ENCODE results near the gene NFAM1.

NFAM1 gene

DNA sequence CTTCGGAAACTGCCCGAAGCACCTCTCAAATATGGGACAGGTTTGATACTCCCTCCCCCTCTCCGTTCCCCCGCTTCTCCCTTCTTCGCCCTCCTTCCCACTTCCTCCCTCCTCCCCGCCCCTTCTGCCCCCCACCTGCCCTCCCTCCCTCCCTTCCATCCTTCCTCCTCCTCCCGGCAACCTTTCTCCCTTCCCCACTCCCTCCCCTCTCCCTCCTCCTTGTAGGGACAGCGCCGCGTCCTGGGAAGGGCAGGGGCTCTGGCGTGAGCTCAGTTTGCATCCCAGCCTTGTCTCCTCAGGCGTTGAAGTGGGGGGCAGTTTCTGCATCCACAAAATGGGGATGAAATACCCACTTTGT, 6.1 kb upstream of the NFAM1 start:
- Histone ChIP-seq H2AFZ (ENCODE audit: low read length) (peak overlapping the region; percentile 86), H3K9me3 (ENCODE audit: insufficient read depth, low read depth, low read length) (no peaks in the 10 kb centered on the region), H3K36me3 (ENCODE audit: insufficient read depth, low read length) (no peaks in the 10 kb centered on the region), H3K27me3 (ENCODE audit: insufficient read depth, low read length, poor library complexity, severe bottlenecking) (no peaks in the 10 kb centered on the region), H3K4me2 (ENCODE audit: low read depth, low read length, poor library complexity, severe bottlenecking) (peak overlapping the region; percentile 77), H3K79me2 (ENCODE audit: insufficient read depth, low read length) (no peaks in the 10 kb centered on the region), H3K9me2 (replicated peaks; ENCODE audit: low read depth, low read length) (no peaks in the 10 kb centered on the region), H4K20me1 (ENCODE audit: insufficient read depth, low read length, poor library complexity, severe bottlenecking) (no peaks in the 10 kb centered on the region), H3F3A (ENCODE audit: low read depth) (peaks cover 6% of the 10 kb centered on the region; the same call in 1 of the 2 replicates), H3K9ac (ENCODE audit: low read depth, low read length, poor library complexity, severe bottlenecking) (peak overlapping the region; percentile 59), H3K4me1 (ENCODE audit: insufficient read depth, low read length, poor library complexity, severe bottlenecking) (peaks cover 38% of the 10 kb centered on the region), H3K4me3 (ENCODE audit: low read length, poor library complexity, severe bottlenecking) (peak overlapping the region; percentile 68)
- TF ChIP-seq CTCF (conservative IDR thresholded peaks at IDR 0.05; ENCODE audit: low read length) (no peak), EZH2phosphoT487 (IDR thresholded peaks at IDR 0.05; ENCODE audit: borderline replicate concordance) (no peak)

- Histone ChIP-seq H3K9me2 (replicated peaks; ENCODE audit: low read depth, low read length) (no peaks in the 10 kb centered on the region), H3K79me2 (ENCODE audit: insufficient read depth, low read length) (no peaks in the 10 kb centered on the region), H3K4me3 (ENCODE audit: low read length, poor library complexity, severe bottlenecking) (peak overlapping the region; percentile 68), H2AFZ (ENCODE audit: low read length) (peak overlapping the region; percentile 86), H3K4me2 (ENCODE audit: low read depth, low read length, poor library complexity, severe bottlenecking) (peak overlapping the region; percentile 77), H3F3A (ENCODE audit: low read depth) (peaks cover 6% of the 10 kb centered on the region; the same call in 1 of the 2 replicates), H3K9ac (ENCODE audit: low read depth, low read length, poor library complexity, severe bottlenecking) (peak overlapping the region; percentile 59), H3K36me3 (ENCODE audit: insufficient read depth, low read length) (no peaks in the 10 kb centered on the region), H3K27me3 (ENCODE audit: insufficient read depth, low read length, poor library complexity, severe bottlenecking) (no peaks in the 10 kb centered on the region), H3K9me3 (ENCODE audit: insufficient read depth, low read depth, low read length) (no peaks in the 10 kb centered on the region), H4K20me1 (ENCODE audit: insufficient read depth, low read length, poor library complexity, severe bottlenecking) (no peaks in the 10 kb centered on the region), H3K4me1 (ENCODE audit: insufficient read depth, low read length, poor library complexity, severe bottlenecking) (peaks cover 33% of the 10 kb centered on the region)
- TF ChIP-seq EZH2phosphoT487 (IDR thresholded peaks at IDR 0.05; ENCODE audit: borderline replicate concordance) (no peak), CTCF (conservative IDR thresholded peaks at IDR 0.05; ENCODE audit: low read length) (peak; percentile 99)
Measured at GRCh38 chr22:42437488-42438292, 5.5 kb upstream of the NFAM1 start.

DNA sequence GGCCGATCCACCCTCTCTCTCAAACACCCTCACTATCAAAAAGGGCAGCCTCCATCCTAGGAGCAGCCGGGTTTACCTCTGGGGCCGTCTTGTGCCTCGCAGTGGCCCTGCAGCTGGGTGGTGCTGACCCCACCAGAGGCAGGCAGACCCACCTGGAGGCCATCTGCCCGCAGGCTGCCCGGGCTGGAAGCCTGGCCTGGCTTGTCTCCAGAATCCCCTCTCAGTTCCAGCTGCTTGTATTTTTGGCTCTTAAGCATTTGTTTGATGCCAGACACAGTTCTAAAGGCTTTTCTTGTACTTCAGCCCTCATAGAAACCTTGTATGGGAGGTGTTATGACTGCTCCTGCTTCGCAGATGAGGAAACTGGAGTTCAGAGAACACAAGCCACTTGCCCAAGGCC, 4.2 kb upstream of the NFAM1 start:
- no peaks in the 10 kb centered on the region for H3K27me3 ChIP-seq (ENCODE audit: insufficient read depth, low read length, poor library complexity, severe bottlenecking)
- H3K4me1 ChIP-seq (ENCODE audit: insufficient read depth, low read length, poor library complexity, severe bottlenecking) = peaks cover 28% of the 10 kb centered on the region
- peaks cover 6% of the 10 kb centered on the region; the same call in 1 of the 2 replicates for H3F3A ChIP-seq (ENCODE audit: low read depth)
- H2AFZ ChIP-seq (ENCODE audit: low read length) = no peak overlapping the region
- H3K79me2 ChIP-seq (ENCODE audit: insufficient read depth, low read length) = no peaks in the 10 kb centered on the region
- no peak for TF ChIP-seq EZH2phosphoT487 (IDR thresholded peaks at IDR 0.05; ENCODE audit: borderline replicate concordance)
- no peak for TF ChIP-seq CTCF (conservative IDR thresholded peaks at IDR 0.05; ENCODE audit: low read length)
- no peaks in the 10 kb centered on the region for H3K9me3 ChIP-seq (ENCODE audit: insufficient read depth, low read depth, low read length)
- no peaks in the 10 kb centered on the region for H3K36me3 ChIP-seq (ENCODE audit: insufficient read depth, low read length)
- no peak overlapping the region for H3K4me2 ChIP-seq (ENCODE audit: low read depth, low read length, poor library complexity, severe bottlenecking)
- H3K4me3 ChIP-seq (ENCODE audit: low read length, poor library complexity, severe bottlenecking) = no peak overlapping the region
- H3K9ac ChIP-seq (ENCODE audit: low read depth, low read length, poor library complexity, severe bottlenecking) = peak overlapping the region; percentile 59
- no peaks in the 10 kb centered on the region for H3K9me2 ChIP-seq (replicated peaks; ENCODE audit: low read depth, low read length)
- H4K20me1 ChIP-seq (ENCODE audit: insufficient read depth, low read length, poor library complexity, severe bottlenecking) = no peaks in the 10 kb centered on the region

All from Loucy (cell line).